ENCODE results near the gene GNG7. TPM values are rescaled to one million over a fixed set of nuclear protein-coding genes. Genes with fewer than 3 reads are reported as not detected.

GNG7 gene
- total RNA-seq, 4 donors from 2014 or later: 1.3 to 3.9 (median 1.8) TPM

DNA sequence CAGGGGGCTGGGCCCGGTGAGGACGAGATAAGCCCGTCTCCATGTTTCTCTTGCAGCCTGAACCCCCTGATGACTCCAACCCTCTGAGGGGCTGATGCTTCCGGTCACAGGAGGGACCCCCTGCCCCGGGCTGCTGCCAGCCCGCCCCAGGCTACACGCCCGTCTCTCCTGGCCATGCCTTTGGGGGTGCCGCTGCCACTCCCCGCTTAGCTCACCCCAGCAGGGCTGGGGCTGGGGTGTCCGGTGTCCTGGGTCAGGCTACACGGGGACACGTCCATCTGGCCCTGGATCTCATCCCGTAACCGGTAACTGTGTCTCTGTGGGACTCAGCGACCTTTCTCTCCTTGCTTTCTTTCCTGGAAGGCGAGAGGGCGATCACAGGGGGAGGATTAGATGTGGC is 185.8 kb downstream of the GNG7 start:
- ATAC-seq (ENCODE audit: low FRiP score) (no peak), DNase-seq (ENCODE audit: low spot score) (no peak)
- TF ChIP-seq, protein P1, sequence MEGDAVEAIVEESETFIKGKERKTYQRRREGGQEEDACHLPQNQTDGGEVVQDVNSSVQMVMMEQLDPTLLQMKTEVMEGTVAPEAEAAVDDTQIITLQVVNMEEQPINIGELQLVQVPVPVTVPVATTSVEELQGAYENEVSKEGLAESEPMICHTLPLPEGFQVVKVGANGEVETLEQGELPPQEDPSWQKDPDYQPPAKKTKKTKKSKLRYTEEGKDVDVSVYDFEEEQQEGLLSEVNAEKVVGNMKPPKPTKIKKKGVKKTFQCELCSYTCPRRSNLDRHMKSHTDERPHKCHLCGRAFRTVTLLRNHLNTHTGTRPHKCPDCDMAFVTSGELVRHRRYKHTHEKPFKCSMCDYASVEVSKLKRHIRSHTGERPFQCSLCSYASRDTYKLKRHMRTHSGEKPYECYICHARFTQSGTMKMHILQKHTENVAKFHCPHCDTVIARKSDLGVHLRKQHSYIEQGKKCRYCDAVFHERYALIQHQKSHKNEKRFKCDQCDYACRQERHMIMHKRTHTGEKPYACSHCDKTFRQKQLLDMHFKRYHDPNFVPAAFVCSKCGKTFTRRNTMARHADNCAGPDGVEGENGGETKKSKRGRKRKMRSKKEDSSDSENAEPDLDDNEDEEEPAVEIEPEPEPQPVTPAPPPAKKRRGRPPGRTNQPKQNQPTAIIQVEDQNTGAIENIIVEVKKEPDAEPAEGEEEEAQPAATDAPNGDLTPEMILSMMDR (IDR thresholded peaks at IDR 0.05): no peak

DNA sequence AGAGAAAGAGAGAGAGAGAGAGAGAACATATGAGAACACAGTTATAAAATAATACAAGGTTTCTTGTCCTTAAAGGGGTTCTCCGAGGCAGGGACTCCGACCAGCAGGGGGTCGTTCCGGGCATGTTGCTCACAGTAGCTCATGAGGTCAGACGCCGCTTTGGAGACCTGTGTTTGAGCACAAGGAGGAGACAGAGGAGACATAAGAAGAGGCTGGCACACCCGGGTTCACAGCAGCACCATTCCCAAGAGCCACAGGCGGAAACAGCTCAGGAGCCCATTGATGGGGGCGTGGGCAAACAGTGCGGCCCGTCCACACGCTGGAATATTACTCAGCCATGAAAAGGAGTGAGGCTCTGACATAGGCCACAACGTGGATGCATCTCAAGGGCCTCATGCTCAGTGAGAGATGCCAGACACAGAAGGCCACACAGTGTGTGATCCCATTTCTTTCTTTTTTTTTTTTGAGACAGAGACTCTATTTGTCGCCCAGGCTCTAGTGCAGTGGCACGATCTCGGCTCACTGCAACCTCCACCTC is 187.4 kb downstream of the GNG7 start:
- no peak for ATAC-seq (ENCODE audit: low FRiP score)
- DNase-seq (ENCODE audit: low spot score): no peak
- TF ChIP-seq, protein P1 (IDR thresholded peaks at IDR 0.05): no peak

DNA sequence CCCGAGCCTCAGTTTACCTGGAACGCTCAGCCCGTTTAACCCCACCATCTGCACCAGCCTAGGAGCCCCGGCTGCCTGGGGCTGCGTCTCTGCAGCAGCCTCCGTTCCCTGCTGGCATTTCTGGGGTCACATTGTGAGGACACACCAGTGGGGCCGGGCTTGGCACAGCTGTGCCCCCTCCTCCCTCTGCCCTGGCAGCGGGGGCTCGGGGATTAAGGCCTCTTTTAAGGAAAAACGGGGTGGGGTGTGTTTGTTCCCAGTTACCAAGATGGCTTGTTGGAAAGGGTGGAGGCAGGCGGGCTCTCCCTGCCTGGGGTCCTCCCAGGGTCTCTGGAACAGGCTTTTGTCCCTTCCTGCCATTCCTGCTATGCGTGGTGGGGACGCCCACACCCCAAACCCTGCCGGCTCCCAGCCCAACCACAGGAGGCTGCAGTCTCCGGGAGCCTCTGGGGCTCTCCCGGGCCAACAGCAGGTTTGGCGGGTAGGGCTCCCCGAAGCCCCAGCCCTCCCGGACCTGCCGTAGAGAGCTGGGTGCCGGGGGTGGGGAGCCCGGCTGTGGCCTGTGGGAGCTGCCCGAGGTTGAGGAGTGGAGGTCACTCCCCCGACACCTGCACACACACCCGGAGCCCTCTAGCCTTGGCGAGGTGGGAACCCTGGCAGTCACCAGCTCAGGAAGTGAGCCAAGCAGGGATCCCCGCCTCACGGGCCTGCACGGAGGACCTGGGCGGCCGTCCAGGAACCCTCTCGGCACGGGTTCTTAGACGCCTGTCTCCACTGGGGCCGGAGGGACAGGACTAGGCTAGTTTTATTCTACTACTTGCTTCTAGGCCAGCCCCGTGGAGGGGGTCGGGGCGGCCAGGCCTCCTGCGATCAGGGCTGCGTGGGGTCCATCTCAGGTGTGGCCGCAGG is 189.7 kb downstream of the GNG7 start:
- ATAC-seq (ENCODE audit: low FRiP score): no peak
- TF ChIP-seq, protein P1 (IDR thresholded peaks at IDR 0.05): no peak

DNA sequence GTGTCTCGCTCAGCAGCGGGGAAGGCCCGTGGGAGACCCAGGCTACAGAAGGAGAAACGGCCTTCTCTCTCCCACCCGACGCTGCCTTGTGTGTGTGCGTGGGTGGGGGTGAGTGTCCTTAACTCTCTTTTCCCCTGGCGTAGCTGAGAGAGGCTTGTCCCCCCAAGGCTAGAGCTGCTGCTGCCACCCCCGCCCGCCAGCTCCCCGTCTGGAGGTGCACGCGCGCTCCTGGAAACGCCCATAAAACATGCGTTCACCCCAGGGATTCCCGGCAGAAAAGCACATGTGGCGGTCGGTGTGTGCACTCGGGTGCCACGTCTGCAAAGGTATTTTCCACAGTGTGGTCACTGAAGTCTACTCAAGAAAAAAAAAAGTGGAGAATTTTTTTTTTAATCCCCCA is 190.5 kb downstream of the GNG7 start:
- TF ChIP-seq, protein P1 (IDR thresholded peaks at IDR 0.05): no peak

More for the DNA sequence above, 189.7 kb downstream of the GNG7 start:
- DNase-seq (ENCODE audit: low spot score): no peak

DNA sequence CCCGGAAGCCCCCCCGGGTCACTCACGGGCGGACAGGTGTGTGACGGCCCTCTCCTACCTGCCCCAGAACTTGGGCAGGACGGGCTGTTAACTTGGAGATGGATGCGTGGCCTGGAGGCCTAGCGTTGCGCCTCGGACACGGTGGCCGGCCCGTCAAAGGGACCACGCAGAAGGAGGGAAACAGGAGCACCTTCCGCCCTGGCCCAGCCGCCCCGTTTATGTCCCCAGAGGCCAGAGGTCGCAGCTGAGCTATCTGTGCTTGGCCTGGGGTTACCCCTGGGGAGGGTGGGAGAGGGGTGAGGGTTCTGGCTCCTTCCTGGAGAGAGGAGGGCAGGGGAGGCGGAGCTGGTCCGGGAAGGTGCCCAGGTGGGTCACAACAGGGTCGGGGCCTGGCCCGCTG is 190.9 kb downstream of the GNG7 start:
- DNase-seq (ENCODE audit: low spot score) (no peak), ATAC-seq (ENCODE audit: low FRiP score) (no peak)
- TF ChIP-seq, protein P1 (IDR thresholded peaks at IDR 0.05): no peak

More for the DNA sequence above, 190.5 kb downstream of the GNG7 start:
- DNase-seq (ENCODE audit: low spot score) (no peak), ATAC-seq (ENCODE audit: low FRiP score) (no peak)

DNA sequence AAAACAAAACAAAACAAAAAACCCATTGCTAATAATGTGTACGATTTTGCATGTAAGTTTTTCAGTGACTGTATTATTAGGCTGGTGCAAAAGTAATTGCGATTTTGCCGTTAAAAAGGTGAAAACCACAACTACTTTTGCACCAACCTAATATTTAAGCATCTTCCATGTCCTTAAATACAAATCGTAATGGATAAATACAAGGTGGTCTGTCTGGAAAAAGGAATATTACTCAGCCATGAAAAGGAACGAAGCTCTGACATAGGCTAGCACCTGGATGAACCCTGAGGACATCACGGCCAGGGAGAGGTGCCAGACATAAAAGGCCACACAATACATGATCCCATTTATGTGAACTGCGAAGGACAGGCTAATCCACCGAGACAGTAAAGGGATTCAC is 193.4 kb downstream of the GNG7 start:
- DNase-seq (ENCODE audit: low spot score) (no peak), ATAC-seq (ENCODE audit: low FRiP score) (no peak)
- TF ChIP-seq, protein P1 (IDR thresholded peaks at IDR 0.05): no peak
